OCI-LY3 (cell line): Measurements from ENCODE around the gene PIK3CD.

Source experiments
- CTCF ChIP-seq: fragments of 200-600, 300-600 bp; sonication (generic); IDR thresholded peaks from 2 replicates; pipeline ENCODE4 v1.5.1; 2014; ENCODE audit warnings: antibody characterized with exemption, low read length, low read depth
- EZH2phosphoT487 ChIP-seq: fragments of 200-600 bp; shearing (Covaris generic); IDR thresholded peaks from 2 replicates; pipeline ENCODE4 v1.6.1; 2018; ENCODE audit warnings: antibody characterized with exemption, mixed run types, low read depth

GRCh38 chr1:9722378-9722749, 70.8 kb downstream of the PIK3CD start:
- TF ChIP-seq CTCF, result no peak
- TF ChIP-seq EZH2phosphoT487, result no peak
